ENCODE measurements around the gene IQCN. TPM values are rescaled to one million over a fixed set of nuclear protein-coding genes. Genes with fewer than 3 reads are reported as not detected.

Gene IQCN
- total RNA-seq, 2 donors from 2014 or later, result 8.7 to 29.2 TPM

DNA sequence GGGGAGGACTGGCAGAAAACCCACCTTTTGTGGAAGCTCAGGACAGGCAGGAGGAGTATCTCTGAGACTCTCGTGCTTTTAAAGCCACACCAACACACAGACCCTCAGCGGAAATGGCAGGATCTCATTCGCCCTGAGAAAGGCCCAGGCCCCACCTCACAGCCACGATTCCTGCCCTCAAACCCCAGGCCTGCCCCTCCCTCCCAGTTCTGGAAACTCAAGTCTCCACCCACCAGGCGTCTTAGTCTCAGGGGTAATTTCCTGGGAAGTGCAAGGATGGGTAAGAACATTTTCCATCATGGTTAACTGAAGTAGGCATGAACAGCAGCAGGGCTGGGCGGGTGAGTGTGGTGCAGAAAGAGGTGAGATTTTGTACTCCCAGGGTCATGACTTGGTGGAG, 40.1 kb downstream of the IQCN start:
- H3K4me1 ChIP-seq (ENCODE audit: control insufficient read depth in 1 of 2, low read depth in 2 of 2), result no peaks in the 10 kb centered on the region
- no peak overlapping the region for H3K4me3 ChIP-seq
- no peaks in the 10 kb centered on the region for H3K36me3 ChIP-seq
- H3K27me3 ChIP-seq (replicated peaks; ENCODE audit: insufficient read depth), result no peaks in the 10 kb centered on the region
- H3K9me3 ChIP-seq, result peaks cover 6% of the 10 kb centered on the region
- no peak overlapping the region for H3K27ac ChIP-seq
- DNase-seq (ENCODE audit: low spot score) (no peak), ATAC-seq (ENCODE audit: insufficient number of reproducible peaks, low FRiP score, low read depth) (no peak)
- TF ChIP-seq, protein P1, sequence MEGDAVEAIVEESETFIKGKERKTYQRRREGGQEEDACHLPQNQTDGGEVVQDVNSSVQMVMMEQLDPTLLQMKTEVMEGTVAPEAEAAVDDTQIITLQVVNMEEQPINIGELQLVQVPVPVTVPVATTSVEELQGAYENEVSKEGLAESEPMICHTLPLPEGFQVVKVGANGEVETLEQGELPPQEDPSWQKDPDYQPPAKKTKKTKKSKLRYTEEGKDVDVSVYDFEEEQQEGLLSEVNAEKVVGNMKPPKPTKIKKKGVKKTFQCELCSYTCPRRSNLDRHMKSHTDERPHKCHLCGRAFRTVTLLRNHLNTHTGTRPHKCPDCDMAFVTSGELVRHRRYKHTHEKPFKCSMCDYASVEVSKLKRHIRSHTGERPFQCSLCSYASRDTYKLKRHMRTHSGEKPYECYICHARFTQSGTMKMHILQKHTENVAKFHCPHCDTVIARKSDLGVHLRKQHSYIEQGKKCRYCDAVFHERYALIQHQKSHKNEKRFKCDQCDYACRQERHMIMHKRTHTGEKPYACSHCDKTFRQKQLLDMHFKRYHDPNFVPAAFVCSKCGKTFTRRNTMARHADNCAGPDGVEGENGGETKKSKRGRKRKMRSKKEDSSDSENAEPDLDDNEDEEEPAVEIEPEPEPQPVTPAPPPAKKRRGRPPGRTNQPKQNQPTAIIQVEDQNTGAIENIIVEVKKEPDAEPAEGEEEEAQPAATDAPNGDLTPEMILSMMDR (IDR thresholded peaks at IDR 0.05), result no peak

DNA sequence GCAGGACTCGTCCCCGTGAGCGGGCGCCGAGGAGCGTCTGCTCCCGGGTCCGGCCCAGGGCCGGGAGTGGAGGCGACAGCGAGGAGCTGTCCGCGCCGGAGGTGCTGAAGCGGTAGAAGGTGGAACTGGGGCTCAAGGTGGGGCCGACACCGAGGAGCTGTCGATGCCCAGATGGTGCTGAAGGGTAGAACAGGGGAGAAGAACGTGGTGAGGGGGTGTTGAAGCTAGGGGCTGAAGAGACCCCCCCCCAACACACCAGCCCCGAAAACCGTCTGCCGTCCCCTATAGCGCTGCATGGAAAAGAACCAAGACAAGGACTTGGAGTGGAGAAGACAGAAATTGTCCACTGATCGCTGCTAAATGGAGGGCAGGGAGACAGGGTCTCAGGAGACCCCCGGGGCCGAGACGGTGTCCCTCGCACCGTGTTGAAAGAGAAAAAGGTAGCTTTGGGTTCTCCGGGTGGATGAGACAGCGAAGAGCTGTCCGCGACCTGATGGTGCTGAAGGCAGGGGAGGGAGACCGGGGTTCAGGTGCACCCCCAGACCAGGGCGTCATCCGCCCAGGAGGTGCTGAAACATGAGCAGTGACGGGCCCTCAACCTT, 40.9 kb downstream of the IQCN start:
- no peak for ATAC-seq (ENCODE audit: insufficient number of reproducible peaks, low FRiP score, low read depth)

GRCh38 chr19:18232540-18233223, 41.6 kb downstream of the IQCN start:
- H3K36me3 ChIP-seq, result no peaks in the 10 kb centered on the region
- ATAC-seq (ENCODE audit: insufficient number of reproducible peaks, low FRiP score, low read depth) (no peak), DNase-seq (ENCODE audit: low spot score) (no peak)
- no peaks in the 10 kb centered on the region for H3K27me3 ChIP-seq (replicated peaks; ENCODE audit: insufficient read depth)
- peaks cover 6% of the 10 kb centered on the region for H3K9me3 ChIP-seq
- H3K27ac ChIP-seq, result no peak overlapping the region
- peaks cover 0 to 5% of the 10 kb centered on the region in 2 donors for H3K4me1 ChIP-seq (ENCODE audit: control insufficient read depth in 1 of 2, low read depth in 2 of 2)
- H3K4me3 ChIP-seq, result no peak overlapping the region
- TF ChIP-seq, protein P1 (IDR thresholded peaks at IDR 0.05), result no peak

More for the DNA sequence above, 40.9 kb downstream of the IQCN start:
- no peak overlapping the region for H3K27ac ChIP-seq
- H3K36me3 ChIP-seq, result no peaks in the 10 kb centered on the region
- H3K9me3 ChIP-seq, result peaks cover 6% of the 10 kb centered on the region
- TF ChIP-seq, protein P1 (IDR thresholded peaks at IDR 0.05), result no peak
- H3K27me3 ChIP-seq (replicated peaks; ENCODE audit: insufficient read depth), result no peaks in the 10 kb centered on the region
- no peaks in the 10 kb centered on the region for H3K4me1 ChIP-seq (ENCODE audit: control insufficient read depth in 1 of 2, low read depth in 2 of 2)
- DNase-seq (ENCODE audit: low spot score), result no peak
- H3K4me3 ChIP-seq, result no peak overlapping the region

- Histone ChIP-seq H3K4me1 (ENCODE audit: control insufficient read depth in 1 of 2, low read depth in 2 of 2) (peaks cover 0 to 5% of the 10 kb centered on the region in 2 donors), H3K27ac (no peak overlapping the region), H3K4me3 (no peak overlapping the region), H3K27me3 (replicated peaks; ENCODE audit: insufficient read depth) (peaks cover 4% of the 10 kb centered on the region), H3K9me3 (peaks cover 6% of the 10 kb centered on the region), H3K36me3 (no peaks in the 10 kb centered on the region)
- DNase-seq (ENCODE audit: low spot score) (no peak), ATAC-seq (ENCODE audit: insufficient number of reproducible peaks, low FRiP score, low read depth) (no peak)
- TF ChIP-seq, protein P1 (IDR thresholded peaks at IDR 0.05), result no peak
Measured at GRCh38 chr19:18231775-18232174, 42.5 kb downstream of the IQCN start.

DNA sequence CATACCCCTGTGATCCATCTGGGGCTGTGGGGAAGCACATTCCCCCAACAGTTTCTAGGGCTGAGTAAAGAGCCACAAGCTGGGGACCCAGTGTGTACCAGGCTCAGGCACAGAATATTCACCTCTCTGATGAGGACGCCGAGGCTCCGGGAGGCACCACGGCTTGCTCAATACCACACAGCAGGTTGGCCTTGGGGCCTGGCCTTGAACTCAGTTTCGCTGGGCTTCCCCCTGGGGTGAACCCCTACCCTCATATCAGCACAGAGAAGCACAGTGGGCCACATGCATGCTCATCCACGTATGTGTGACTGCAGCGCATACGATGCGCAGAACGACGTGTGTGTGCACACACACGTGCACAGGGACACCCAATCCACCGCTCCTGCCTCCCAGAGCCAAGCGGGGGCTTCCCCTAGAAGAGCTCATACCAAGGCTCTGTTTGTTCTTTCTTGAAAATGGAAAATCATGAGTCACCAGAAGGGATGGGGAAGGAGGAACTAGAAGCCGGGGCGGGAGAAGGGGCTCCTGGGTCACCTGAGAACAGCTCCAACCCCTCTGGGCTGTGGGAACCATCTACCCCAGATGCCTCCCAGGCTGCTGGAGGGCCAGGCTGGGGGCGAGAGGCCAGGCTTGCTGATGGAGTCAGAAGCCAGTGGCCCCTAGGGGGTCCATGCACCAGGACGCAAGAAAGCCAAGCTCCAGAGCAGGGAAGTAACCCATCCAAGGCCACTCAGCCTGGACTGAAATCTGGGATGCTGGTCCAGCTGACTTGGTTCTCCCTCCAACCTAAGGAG, 43.1 kb downstream of the IQCN start:
- H3K27me3 ChIP-seq (replicated peaks; ENCODE audit: insufficient read depth), result peaks cover 6% of the 10 kb centered on the region
- peaks cover 6% of the 10 kb centered on the region for H3K9me3 ChIP-seq
- H3K27ac ChIP-seq, result no peak overlapping the region
- no peaks in the 10 kb centered on the region for H3K36me3 ChIP-seq
- H3K4me3 ChIP-seq, result no peak overlapping the region
- ATAC-seq (ENCODE audit: insufficient number of reproducible peaks, low FRiP score, low read depth) (no peak), DNase-seq (ENCODE audit: low spot score) (no peak)
- peaks cover 0 to 8% of the 10 kb centered on the region in 2 donors for H3K4me1 ChIP-seq (ENCODE audit: control insufficient read depth in 1 of 2, low read depth in 2 of 2)
- TF ChIP-seq, protein P1 (IDR thresholded peaks at IDR 0.05), result no peak

Measured in thoracic aorta (tissue), 2 donors.